Glomerular endothelial cell (primary cell): Measurements from ENCODE around the gene MBD3L3. TPM values are rescaled to one million over a fixed set of nuclear protein-coding genes. Genes with fewer than 3 reads are reported as not detected.

Experiments
- total RNA-seq: library from RNA; depleted of rRNA; stranded (reverse); fragments of >200 nt; gene quantifications from 2 replicates; pipeline ENCODE4 v1.2.3, GENCODE V29; 2015

The MBD3L3 gene
- total RNA-seq, 1 donor from 2014 or later: not detected

Other genes starting within 250 kb of the MBD3L3 start
- not detected in 2 replicates for gene ADGRE1, start 171.1 kb downstream of the MBD3L3 start, total RNA-seq
- not detected in 2 replicates for gene MBD3L2B, start 37.2 kb downstream of the MBD3L3 start, total RNA-seq
- gene MBD3L5, start 28.1 kb downstream of the MBD3L3 start, total RNA-seq: not detected in 2 replicates
- gene MBD3L4, start 18.5 kb downstream of the MBD3L3 start, total RNA-seq: not detected in 2 replicates
- gene MBD3L2, start 9.4 kb downstream of the MBD3L3 start, total RNA-seq: not detected in 2 replicates
- gene ZNF557, start 11.0 kb upstream of the MBD3L3 start, total RNA-seq: 4.5 and 8.2 TPM in 2 replicates
- 26.6 and 134 TPM in 2 replicates for gene INSR, start 235.7 kb upstream of the MBD3L3 start, total RNA-seq